ENCODE measurements around the gene ROBO2. TPM values are rescaled to one million over a fixed set of nuclear protein-coding genes. Genes with fewer than 3 reads are reported as not detected.

Gene ROBO2
- total and polyA plus RNA-seq, 12 donors, result 0.04 to 3.5 (median 0.34) TPM; not detected in 3

DNA sequence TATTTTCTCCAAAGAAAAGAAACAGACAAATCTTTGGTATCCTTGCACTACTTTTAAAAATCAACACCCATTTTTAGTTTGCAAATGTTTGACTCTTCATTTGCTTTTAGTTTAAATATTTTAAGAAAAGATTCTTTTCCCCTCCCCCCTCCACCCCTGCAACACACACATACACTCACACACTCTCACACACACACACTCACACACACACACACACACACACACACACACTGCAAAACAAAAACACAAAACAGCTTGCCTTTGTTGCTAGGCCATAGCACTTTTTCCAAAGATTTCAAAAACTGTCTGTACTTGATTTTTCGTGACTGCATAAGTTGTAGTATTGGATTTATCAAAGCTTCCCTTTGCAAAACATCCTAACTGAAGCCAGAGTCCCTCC is 26.9 kb downstream of the ROBO2 start:
- no peak for ATAC-seq
- WGBS, 2 donors, result 82 to 84% methylated on average over 1 of the region's 1 CpG
- intact Hi-C loops (cut with DNase I), result no loop called here
- H3K36me3 ChIP-seq, result no peaks in the 10 kb centered on the region
- peaks cover 0 to 20% (median 11%) of the 10 kb centered on the region in 11 donors for H3K9me3 ChIP-seq
- no peak for DNase-seq
- no peak overlapping the region for H3K27ac ChIP-seq
- H3K4me3 ChIP-seq, result no peak overlapping the region
- H3K27me3 ChIP-seq, result no peaks in the 10 kb centered on the region
- no peak for TF ChIP-seq CTCF (IDR thresholded peaks at IDR 0.05)
- H3K4me1 ChIP-seq, result no peaks in the 10 kb centered on the region

- intact Hi-C loops (cut with DNase I), result no loop called here
- H3K36me3 ChIP-seq, result no peaks in the 10 kb centered on the region
- no peak for DNase-seq
- 91 to 95% methylated on average over 7 of the region's 7 CpGs for WGBS, 2 donors
- H3K4me3 ChIP-seq, result no peak overlapping the region
- no peak for TF ChIP-seq CTCF (IDR thresholded peaks at IDR 0.05)
- H3K9me3 ChIP-seq, result peaks cover 0 to under 1% (median 0%) of the 10 kb centered on the region in 11 donors
- H3K27me3 ChIP-seq, result no peaks in the 10 kb centered on the region
- H3K27ac ChIP-seq, result no peak overlapping the region
- no peaks in the 10 kb centered on the region for H3K4me1 ChIP-seq
- ATAC-seq, result no peak
Measured at GRCh38 chr3:77068808-77069207, 28.9 kb downstream of the ROBO2 start.

DNA sequence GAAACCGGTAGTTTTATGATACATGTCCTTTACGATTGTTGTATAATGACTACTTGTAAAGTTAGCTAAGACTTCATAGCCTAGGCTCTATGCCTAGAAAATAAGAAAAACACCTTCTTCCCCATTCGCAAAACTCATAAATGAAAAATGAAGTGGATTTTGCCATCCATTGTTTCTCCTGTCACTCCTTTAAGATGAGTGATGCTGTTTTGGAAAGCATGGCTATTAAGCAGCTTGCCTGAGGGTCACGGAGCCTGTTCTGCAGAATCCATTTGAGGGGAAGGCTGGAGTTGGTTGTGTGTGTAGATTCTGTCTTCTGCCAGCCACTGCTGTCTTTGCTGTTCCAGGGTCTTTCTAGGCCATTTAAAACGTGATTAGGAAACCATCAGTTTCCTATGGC is 31.5 kb downstream of the ROBO2 start:
- Histone ChIP-seq H3K4me3 (no peak overlapping the region), H3K4me1 (no peaks in the 10 kb centered on the region), H3K27me3 (no peaks in the 10 kb centered on the region), H3K9me3 (no peaks in the 10 kb centered on the region), H3K36me3 (no peaks in the 10 kb centered on the region), H3K27ac (no peak overlapping the region)
- WGBS, 2 donors, result 77 to 89% methylated on average over 5 of the region's 5 CpGs
- no peak for TF ChIP-seq CTCF (IDR thresholded peaks at IDR 0.05)
- intact Hi-C loops (cut with DNase I), result no loop called here
- ATAC-seq, result no peak
- no peak for DNase-seq

GRCh38 chr3:77071809-77072208 is 31.9 kb downstream of the ROBO2 start:
- Histone ChIP-seq H3K27ac (no peak overlapping the region), H3K36me3 (no peaks in the 10 kb centered on the region), H3K4me1 (no peaks in the 10 kb centered on the region), H3K9me3 (no peaks in the 10 kb centered on the region), H3K27me3 (no peaks in the 10 kb centered on the region), H3K4me3 (no peak overlapping the region)
- TF ChIP-seq CTCF (IDR thresholded peaks at IDR 0.05), result no peak
- intact Hi-C loops (cut with DNase I), result no loop called here
- ATAC-seq, result no peak
- DNase-seq, result no peak
- 92 to 95% methylated on average over 11 of the region's 11 CpGs for WGBS, 2 donors

DNA sequence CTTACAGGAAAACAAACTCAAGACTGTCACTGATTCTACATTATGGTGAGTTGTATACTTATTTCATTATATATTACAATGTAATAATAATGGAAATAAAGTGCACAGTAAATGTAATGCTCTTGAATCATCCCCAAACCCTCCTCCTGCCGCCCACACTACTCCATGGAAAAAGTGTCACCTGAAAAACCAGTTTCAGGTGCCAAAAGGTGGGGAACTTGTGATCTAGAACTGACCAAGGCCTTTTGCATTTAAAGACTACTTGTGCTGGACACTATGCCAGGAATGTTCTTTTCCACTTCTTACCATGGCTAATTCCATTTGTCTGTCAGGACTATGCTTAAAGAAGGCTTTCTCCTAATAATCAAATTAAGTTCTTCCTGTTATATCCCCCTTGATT is 32.3 kb downstream of the ROBO2 start:
- WGBS, 2 donors, result 73 to 85% methylated on average over 1 of the region's 1 CpG

More for the DNA sequence above, 32.3 kb downstream of the ROBO2 start:
- Histone ChIP-seq H3K36me3 (no peaks in the 10 kb centered on the region), H3K4me3 (no peak overlapping the region), H3K27me3 (no peaks in the 10 kb centered on the region), H3K27ac (no peak overlapping the region), H3K4me1 (no peaks in the 10 kb centered on the region), H3K9me3 (no peaks in the 10 kb centered on the region)
- ATAC-seq (no peak), DNase-seq (no peak)
- intact Hi-C loops (cut with DNase I), result no loop called here
- no peak for TF ChIP-seq CTCF (IDR thresholded peaks at IDR 0.05)
